Endodermal cell (in vitro differentiated cells): Measurements from ENCODE around the gene TMOD2. TPM values are rescaled to one million over a fixed set of nuclear protein-coding genes. Genes with fewer than 3 reads are reported as not detected.
A peak's percentile ranks its signal among the peaks of the same experiment; 100 is the strongest.

Experiments used
- DNase-seq: peaks from one replicate; pipeline ENCODE4 v3.0.0-alpha.2; 2017
- H3K27ac ChIP-seq: 2 replicates; pipeline ENCODE4 v1.5.1; 2013; ENCODE audit warnings: mild to moderate bottlenecking, low read depth, low read length, moderate library complexity
- H3K27me3 ChIP-seq: 2 replicates; pipeline ENCODE4 v1.6.1; 2013; ENCODE audit warnings: mild to moderate bottlenecking, low read length, moderate library complexity; ENCODE audit not compliant: insufficient read depth, control insufficient read depth, poor library complexity, severe bottlenecking
- H3K36me3 ChIP-seq: 2 replicates; pipeline ENCODE4 v1.7.0; 2013; ENCODE audit warnings: mild to moderate bottlenecking, low read length, moderate library complexity; ENCODE audit not compliant: control insufficient read depth, insufficient read depth
- H3K4me1 ChIP-seq: one replicate; pipeline ENCODE4 v1.7.0; 2013; ENCODE audit warnings: low read length; ENCODE audit not compliant: control insufficient read depth, insufficient read depth
- H3K4me3 ChIP-seq: 2 replicates; pipeline ENCODE4 v1.5.1; 2013; ENCODE audit warnings: mild to moderate bottlenecking, low read length, moderate library complexity
- H3K9ac ChIP-seq: 2 replicates; pipeline ENCODE4 v1.6.1; 2013; ENCODE audit warnings: mild to moderate bottlenecking, low read length, moderate library complexity; ENCODE audit not compliant: poor library complexity, severe bottlenecking; ENCODE audit errors: extremely low read depth
- H3K9me3 ChIP-seq: 2 replicates; pipeline ENCODE4 v1.6.1; 2013; ENCODE audit warnings: mild to moderate bottlenecking, low read length, moderate library complexity; ENCODE audit not compliant: control insufficient read depth
- H3K27ac Mint-ChIP-seq: 2 replicates; pipeline ENCODE4 v1.8.0; 2020; ENCODE audit warnings: mixed read lengths
- H3K27me3 Mint-ChIP-seq: 2 replicates; pipeline ENCODE4 v1.8.0; 2021; ENCODE audit warnings: mild to moderate bottlenecking, mixed read lengths; ENCODE audit not compliant: insufficient read depth
- H3K36me3 Mint-ChIP-seq: 2 replicates; pipeline ENCODE4 v1.8.0; 2020; ENCODE audit warnings: low read depth, mixed read lengths
- H3K4me1 Mint-ChIP-seq: 2 replicates; pipeline ENCODE4 v1.8.0; 2020; ENCODE audit warnings: mixed read lengths
- H3K4me3 Mint-ChIP-seq: 2 replicates; pipeline ENCODE4 v1.8.0; 2020; ENCODE audit warnings: mild to moderate bottlenecking, moderate library complexity, mixed read lengths
- H3K9me3 Mint-ChIP-seq: 2 replicates; pipeline ENCODE4 v1.8.0; 2020; ENCODE audit warnings: mild to moderate bottlenecking, mixed read lengths
- CTCF ChIP-seq: fragments of 200-600 bp; sonication (generic); conservative IDR thresholded peaks from 2 replicates; pipeline ENCODE4 v1.5.0; 2021; ENCODE audit warnings: antibody characterized with exemption, mild to moderate bottlenecking
- WGBS, 2 experiments: methylation state at CpG; one replicate each; pipeline versions ENCODE4 v1.1.5 to v1.1.7; 2013; ENCODE audit warnings: missing lambda C conversion rate in 2 of 2, mixed read lengths in 1 of 2; ENCODE audit not compliant: insufficient coverage in 1 of 2, insufficient read length in 1 of 2; 5-methylcytosine and 5-hydroxymethylcytosine counted together
- total RNA-seq, 2 donors: library from RNA; stranded (reverse); fragmentation: NEBNext Ultra II Directional in 1 of 2; extraction: Animal tissue kit (Norgen Biotek cat#: 25700) in 1 of 2; gene quantifications; 2 replicates in 1 of 2; 3 replicates in 1 of 2; pipeline ENCODE4 v1.2.1, GENCODE V29; 2021

TMOD2 gene
- total RNA-seq, 2 donors from 2014 or later = 2.1 to 2.5 TPM

- H3K4me1 ChIP-seq = peaks cover 11% of the 10 kb centered on the region
Measured at GRCh38 chr15:51844747-51845426, 93.5 kb downstream of the TMOD2 start.

DNA sequence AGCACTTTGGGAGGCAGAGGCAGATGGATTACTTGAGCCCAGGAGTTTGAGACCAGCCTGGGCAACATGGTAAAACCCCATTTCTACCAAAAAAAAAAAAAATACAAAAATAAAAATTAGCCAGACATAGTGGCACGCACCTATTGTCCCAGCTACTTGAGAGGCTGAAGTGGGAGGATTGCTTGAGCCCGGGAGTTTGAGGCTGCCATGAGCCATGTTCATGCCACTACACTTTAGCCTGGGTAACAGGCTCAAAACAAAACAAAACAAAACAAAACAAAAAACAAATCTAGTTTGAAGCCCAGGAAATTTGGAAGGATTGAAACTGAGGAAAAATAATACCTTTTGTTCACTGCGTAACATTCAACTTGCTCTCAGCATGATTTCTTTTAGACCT, 94.7 kb downstream of the TMOD2 start:
- no peak overlapping the region for H3K4me3 Mint-ChIP-seq
- H3K9me3 ChIP-seq = no peaks in the 10 kb centered on the region
- H3K9me3 Mint-ChIP-seq = no peaks in the 10 kb centered on the region
- no peaks in the 10 kb centered on the region for H3K27me3 ChIP-seq
- no peak overlapping the region for H3K9ac ChIP-seq
- H3K27me3 Mint-ChIP-seq = no peaks in the 10 kb centered on the region
- peaks cover 11% of the 10 kb centered on the region for H3K4me1 ChIP-seq
- no peak for TF ChIP-seq CTCF
- DNase-seq = no peak
- H3K4me1 Mint-ChIP-seq = peaks cover 34% of the 10 kb centered on the region
- no peaks in the 10 kb centered on the region for H3K36me3 Mint-ChIP-seq
- no peak overlapping the region for H3K4me3 ChIP-seq
- WGBS, 2 experiments = 95 to 96% methylated on average over 3 of the region's 3 CpGs
- no peak overlapping the region for H3K27ac Mint-ChIP-seq
- H3K27ac ChIP-seq = no peak overlapping the region
- H3K36me3 ChIP-seq = no peaks in the 10 kb centered on the region

More at GRCh38 chr15:51844747-51845426, 93.5 kb downstream of the TMOD2 start:
- H3K36me3 ChIP-seq = no peaks in the 10 kb centered on the region
- no peak overlapping the region for H3K9ac ChIP-seq
- Mint-ChIP-seq H3K36me3 (no peaks in the 10 kb centered on the region), H3K27me3 (no peaks in the 10 kb centered on the region), H3K4me1 (peaks cover 36% of the 10 kb centered on the region), H3K27ac (peak overlapping the region; percentile 2), H3K4me3 (no peak overlapping the region), H3K9me3 (no peaks in the 10 kb centered on the region)
- H3K27me3 ChIP-seq = no peaks in the 10 kb centered on the region
- DNase-seq = no peak
- no peak for TF ChIP-seq CTCF
- WGBS, 2 experiments = 89 to 95% methylated on average over 4 of the region's 4 CpGs
- no peak overlapping the region for H3K27ac ChIP-seq
- no peak overlapping the region for H3K4me3 ChIP-seq
- no peaks in the 10 kb centered on the region for H3K9me3 ChIP-seq

DNA sequence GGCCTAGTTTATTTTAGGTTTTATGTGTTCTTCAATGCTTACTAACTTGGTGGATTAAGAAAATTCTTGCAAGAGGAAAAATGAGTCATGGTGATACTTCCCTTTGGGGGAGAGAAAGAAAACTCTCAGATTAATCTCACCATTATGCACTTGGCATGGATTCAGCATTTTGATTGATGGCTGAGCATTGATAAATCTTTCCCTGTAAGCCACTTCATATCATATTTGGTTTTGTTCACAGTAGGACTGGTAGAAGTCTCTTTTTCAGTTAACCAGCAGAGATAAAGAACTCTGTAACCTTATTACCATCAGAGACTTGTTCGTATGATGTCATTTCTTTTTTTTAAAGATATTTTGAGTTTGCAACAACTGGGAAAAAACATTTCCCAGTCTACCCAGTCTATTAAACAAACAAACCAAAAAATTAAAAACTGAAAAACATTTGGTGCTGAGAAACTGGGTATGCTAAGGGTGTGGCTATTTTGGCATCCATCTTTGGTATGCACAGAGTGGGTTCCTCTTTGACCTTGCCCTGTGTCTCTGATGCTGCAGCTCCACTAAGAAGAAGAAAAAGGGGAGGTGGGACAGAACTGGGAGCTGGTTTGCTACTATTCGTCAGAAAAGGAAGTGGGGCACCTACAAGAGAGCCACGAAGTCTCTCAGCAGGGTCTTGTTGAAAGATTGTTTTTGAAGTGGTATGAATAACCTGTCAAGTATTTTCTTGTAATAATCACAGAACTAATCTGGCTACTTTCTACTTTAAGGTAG, 95.2 kb downstream of the TMOD2 start:
- Mint-ChIP-seq H3K27ac (no peak overlapping the region), H3K27me3 (no peaks in the 10 kb centered on the region), H3K36me3 (no peaks in the 10 kb centered on the region), H3K9me3 (no peaks in the 10 kb centered on the region), H3K4me3 (no peak overlapping the region), H3K4me1 (peaks cover 35% of the 10 kb centered on the region)
- H3K4me1 ChIP-seq = peaks cover 11% of the 10 kb centered on the region
- TF ChIP-seq CTCF = no peak
- H3K27me3 ChIP-seq = no peaks in the 10 kb centered on the region
- no peak overlapping the region for H3K9ac ChIP-seq
- 86% methylated on average over 3 of the region's 3 CpGs; no CpG with 5 or more reads in 1 of the 2 experiments for WGBS, 2 experiments
- no peak overlapping the region for H3K4me3 ChIP-seq
- no peak for DNase-seq
- no peak overlapping the region for H3K27ac ChIP-seq
- no peaks in the 10 kb centered on the region for H3K36me3 ChIP-seq
- no peaks in the 10 kb centered on the region for H3K9me3 ChIP-seq
